Activated CD4-positive, alpha-beta T cell treated with anti-CD3 and anti-CD28 coated beads, Interleukin-2, amount 10 ng/mL, durations not matched to agents 24 days and 14 days (primary cell): ENCODE results near the gene APOL3. TPM values are rescaled to one million over a fixed set of nuclear protein-coding genes. Genes with fewer than 3 reads are reported as not detected.
A peak's percentile ranks its signal among the peaks of the same experiment; 100 is the strongest.
"Not testable (repeated sequence)": the region's sequence is repeated elsewhere in the genome, so short reads cannot be mapped to it uniquely, and the experiment has no call there.

Experiments used
- DNase-seq: peaks from one replicate; pipeline ENCODE4 v3.0.0; 2022
- H3K27ac Mint-ChIP-seq: one replicate; pipeline ENCODE4 v1.8.0; 2022; ENCODE audit warnings: mild to moderate bottlenecking, mixed read lengths
- H3K27me3 Mint-ChIP-seq: one replicate; pipeline ENCODE4 v1.8.0; 2022; ENCODE audit warnings: mixed read lengths
- H3K36me3 Mint-ChIP-seq: one replicate; pipeline ENCODE4 v1.8.0; 2022; ENCODE audit warnings: low read depth, mild to moderate bottlenecking, mixed read lengths
- H3K4me1 Mint-ChIP-seq: one replicate; pipeline ENCODE4 v1.8.0; 2021; ENCODE audit warnings: mixed read lengths
- H3K4me3 Mint-ChIP-seq: one replicate; pipeline ENCODE4 v1.8.0; 2022; ENCODE audit warnings: mild to moderate bottlenecking, moderate library complexity, mixed read lengths
- H3K9me3 Mint-ChIP-seq: one replicate; pipeline ENCODE4 v1.8.0; 2021; ENCODE audit warnings: mixed read lengths
- intact Hi-C: fragments of 100-400 bp; cut with micrococcal nuclease; formaldehyde crosslinking; loops from one replicate; pipeline ENCODE4 v1.15.1; 2023
- total RNA-seq: library from RNA; stranded (reverse); gene quantifications from 2 replicates; pipeline ENCODE4 v1.2.3, GENCODE V29; 2022

Gene APOL3
- total RNA-seq, 1 donor from 2014 or later = 42.2 TPM

DNA sequence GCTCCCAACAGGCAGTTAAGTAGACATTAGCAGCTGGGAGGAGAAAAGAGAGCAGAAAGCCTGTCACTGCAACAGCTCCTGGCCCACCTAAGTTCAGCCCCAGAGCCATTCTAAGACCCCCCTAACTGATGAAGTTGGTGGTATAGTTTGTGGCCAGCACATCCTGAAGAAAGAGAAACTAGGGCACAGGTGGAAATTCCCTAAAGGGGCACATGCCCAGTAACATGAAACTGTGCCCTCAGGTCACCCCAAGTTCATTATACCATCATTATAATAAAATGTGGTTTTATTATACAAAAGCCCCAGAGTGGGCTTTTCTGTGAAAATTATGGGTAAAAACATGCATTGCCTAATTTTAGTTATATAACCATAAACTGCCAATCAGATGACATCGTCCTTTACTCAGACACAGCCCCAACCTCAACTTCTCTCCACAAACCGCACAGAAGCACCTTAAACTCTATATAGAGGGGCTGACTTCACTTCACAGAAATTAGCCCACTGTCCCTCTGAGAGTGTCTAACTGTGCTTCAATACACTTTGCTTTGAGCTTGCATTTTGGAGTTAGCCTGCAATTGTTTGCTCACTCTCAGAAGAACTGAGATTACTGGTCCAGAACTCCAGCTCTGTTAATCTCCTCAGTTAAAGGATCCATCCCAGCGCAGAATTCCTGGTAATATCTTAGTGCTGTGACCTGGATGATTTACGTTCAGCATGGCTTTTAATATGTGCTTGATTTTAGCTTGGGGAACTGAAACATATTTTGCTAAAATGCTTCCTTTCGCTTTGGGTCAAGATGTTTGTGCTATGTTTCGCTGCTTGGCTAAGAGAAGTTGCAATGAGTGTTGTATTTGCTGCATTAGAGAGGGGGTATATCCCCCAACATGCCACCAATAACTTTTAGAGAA, 1.8 kb upstream of the APOL3 start:
- peak overlapping the region; percentile 95 for H3K27ac Mint-ChIP-seq
- peaks cover 76% of the 10 kb centered on the region for H3K4me1 Mint-ChIP-seq
- peak; percentile 76 for DNase-seq
- peaks cover 6% of the 10 kb centered on the region for H3K36me3 Mint-ChIP-seq
- no peaks in the 10 kb centered on the region for H3K9me3 Mint-ChIP-seq
- peak overlapping the region; percentile 94 for H3K4me3 Mint-ChIP-seq
- no peaks in the 10 kb centered on the region for H3K27me3 Mint-ChIP-seq
- intact Hi-C loops = loop anchor here (10.0 kb wide), 1 partner anchor 322 kb away; the partner anchor contains the start of gene TXN2

DNA sequence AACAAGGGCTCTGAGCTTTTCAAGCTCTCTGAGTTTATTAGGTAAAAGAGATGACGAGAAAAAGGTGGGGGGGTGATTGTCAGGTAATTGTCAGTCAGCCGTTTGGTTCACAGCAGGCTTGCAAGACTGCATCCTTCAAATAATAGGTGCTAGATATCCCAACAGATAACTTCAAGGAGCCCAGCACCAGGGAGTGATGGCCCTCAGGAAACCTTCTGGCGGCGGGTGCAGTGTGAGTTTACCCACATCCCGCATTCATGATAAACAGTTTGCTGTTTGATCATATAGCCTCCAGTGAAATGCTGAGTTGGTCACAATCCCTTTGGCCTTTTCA, 1.2 kb upstream of the APOL3 start:
- intact Hi-C loops = loop anchor here (10.0 kb wide), 1 partner anchor 323 kb away; the partner anchor contains the start of gene TXN2
- H3K9me3 Mint-ChIP-seq, DNase-seq, H3K27me3 Mint-ChIP-seq: not testable (repeated sequence)
- Mint-ChIP-seq H3K36me3 (peaks cover 11% of the 10 kb centered on the region), H3K4me3 (peak overlapping the region; percentile 94), H3K27ac (peak overlapping the region; percentile 95), H3K4me1 (peaks cover 76% of the 10 kb centered on the region)

GRCh38 chr22:36156515-36157419, 3.8 kb downstream of the APOL3 start:
- peak; percentile 86 for DNase-seq
- Mint-ChIP-seq H3K36me3 (peaks cover 40% of the 10 kb centered on the region), H3K9me3 (no peaks in the 10 kb centered on the region), H3K4me1 (peaks cover 81% of the 10 kb centered on the region), H3K27ac (peak overlapping the region; percentile 99), H3K27me3 (no peaks in the 10 kb centered on the region), H3K4me3 (peak overlapping the region; percentile 94)
- intact Hi-C loops = loop anchor here (2.0 to 10.0 kb wide), 3 partner anchors 24 to 512 kb away; partner anchors contain the start of genes APOL2 and APOL6

- no peaks in the 10 kb centered on the region for H3K9me3 Mint-ChIP-seq
- peaks cover 46% of the 10 kb centered on the region for H3K36me3 Mint-ChIP-seq
- H3K4me3 Mint-ChIP-seq = peak overlapping the region; percentile 94
- intact Hi-C loops = loop anchor here (2.0 to 10.0 kb wide), 3 partner anchors 25 to 511 kb away; partner anchors contain the start of genes APOL2 and APOL6
- no peak for DNase-seq
- peaks cover 79% of the 10 kb centered on the region for H3K4me1 Mint-ChIP-seq
- H3K27me3 Mint-ChIP-seq = no peaks in the 10 kb centered on the region
- peak overlapping the region; percentile 99 for H3K27ac Mint-ChIP-seq
Observed at GRCh38 chr22:36156119-36156514, 4.4 kb downstream of the APOL3 start.

DNA sequence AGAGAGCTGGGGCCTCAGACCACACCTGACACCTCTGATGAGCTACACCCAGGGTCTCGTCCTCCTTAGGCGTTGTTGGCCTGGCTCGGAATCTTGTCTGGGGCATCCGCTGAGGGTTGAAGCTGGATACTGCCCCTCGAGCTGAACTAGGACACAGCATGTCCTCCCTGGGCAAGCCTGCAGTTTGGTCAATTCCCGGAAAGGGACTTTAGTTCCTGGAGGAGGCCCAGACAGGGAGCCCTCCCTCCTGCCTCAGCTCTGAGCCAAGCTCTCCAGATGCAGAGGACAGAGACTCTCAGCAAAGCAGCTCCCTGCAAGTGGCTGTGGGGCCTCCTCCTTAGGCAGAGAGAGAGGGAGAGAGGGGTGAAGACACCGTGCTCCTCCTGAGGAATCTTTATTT, 4.9 kb downstream of the APOL3 start:
- no peaks in the 10 kb centered on the region for H3K27me3 Mint-ChIP-seq
- H3K9me3 Mint-ChIP-seq = no peaks in the 10 kb centered on the region
- intact Hi-C loops = loop anchor here (2.0 to 10.0 kb wide), 3 partner anchors 25 to 511 kb away; partner anchors contain the start of genes APOL2 and APOL6
- peaks cover 78% of the 10 kb centered on the region for H3K4me1 Mint-ChIP-seq
- peak overlapping the region; percentile 99 for H3K27ac Mint-ChIP-seq
- peak overlapping the region; percentile 94 for H3K4me3 Mint-ChIP-seq
- no peak for DNase-seq
- H3K36me3 Mint-ChIP-seq = peaks cover 47% of the 10 kb centered on the region

DNA sequence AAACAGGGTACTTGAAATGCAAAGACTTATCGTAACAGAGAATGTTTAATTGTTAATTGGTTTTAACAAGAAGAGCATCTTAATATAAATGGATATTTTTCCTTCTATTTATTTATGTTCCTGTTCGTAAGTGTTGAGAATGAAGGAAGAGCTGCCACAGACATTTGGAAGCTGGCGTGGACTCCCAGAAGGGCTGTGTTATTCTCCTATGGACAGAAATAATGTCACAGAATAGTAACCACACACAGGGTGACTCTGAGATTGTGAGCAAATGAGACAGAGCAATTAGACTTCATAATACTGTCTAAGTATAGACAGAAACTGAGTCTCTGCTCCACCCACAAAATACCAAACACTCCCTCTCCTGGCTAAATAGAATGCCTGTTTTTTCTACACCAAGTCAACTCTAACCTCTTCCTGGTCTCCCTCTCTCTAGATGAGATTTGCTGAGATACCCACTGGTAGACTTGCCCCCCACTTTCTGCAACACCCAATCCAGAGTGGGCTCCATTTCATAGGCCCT, 6.1 kb downstream of the APOL3 start:
- intact Hi-C loops = loop anchor here (10.0 kb wide), 1 partner anchor 510 kb away; the partner anchor contains the start of gene APOL6
- Mint-ChIP-seq H3K36me3 (peaks cover 50% of the 10 kb centered on the region), H3K4me1 (peaks cover 74% of the 10 kb centered on the region), H3K27me3 (no peaks in the 10 kb centered on the region), H3K4me3 (peak overlapping the region; percentile 47), H3K27ac (peak overlapping the region; percentile 64), H3K9me3 (no peaks in the 10 kb centered on the region)
- DNase-seq = no peak

DNA sequence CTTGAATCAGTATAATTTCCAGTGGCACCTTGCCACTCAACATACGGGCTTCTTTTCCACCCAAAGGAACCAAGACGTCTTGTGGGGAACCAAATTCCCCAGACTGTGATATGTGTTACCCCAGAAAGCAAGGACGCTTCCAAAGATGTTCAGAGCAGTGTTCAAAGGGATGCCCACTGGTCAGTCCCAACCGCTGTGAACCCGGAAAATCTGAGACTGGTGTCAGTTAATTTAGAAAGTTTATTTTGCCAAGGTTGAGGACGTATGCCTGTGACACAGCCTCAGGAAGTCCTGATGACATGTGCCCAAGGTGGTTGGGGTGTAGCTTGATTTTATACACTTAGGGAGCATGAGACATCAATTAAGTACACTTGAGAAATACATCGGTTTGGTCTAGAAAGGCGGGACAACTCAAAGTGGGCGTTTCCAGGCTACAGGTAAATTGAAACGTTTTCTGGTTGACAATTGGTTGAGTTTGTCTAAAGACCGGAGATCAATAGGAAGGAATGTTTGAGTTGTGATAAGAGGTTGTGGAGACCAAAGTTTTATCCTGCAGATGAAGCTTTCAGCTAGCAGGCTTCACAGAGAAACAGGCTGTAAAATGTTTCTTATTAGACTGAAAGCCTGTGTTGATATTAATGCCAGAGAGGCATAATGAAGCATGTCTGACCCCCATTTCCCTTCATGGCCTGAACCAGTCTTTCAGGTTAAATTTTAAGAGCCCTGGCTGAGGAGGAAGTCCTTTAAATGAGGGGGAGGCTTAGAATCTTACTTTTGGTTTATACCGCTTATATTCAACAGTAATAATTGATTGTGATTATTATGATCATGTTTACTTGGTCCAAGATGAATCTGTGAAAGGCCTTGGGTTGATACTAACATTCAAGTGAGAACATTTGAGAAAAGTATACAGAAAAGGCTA, 6.8 kb downstream of the APOL3 start:
- Mint-ChIP-seq H3K27me3 (no peaks in the 10 kb centered on the region), H3K4me3 (no peak overlapping the region), H3K36me3 (peaks cover 54% of the 10 kb centered on the region), H3K4me1 (peaks cover 67% of the 10 kb centered on the region), H3K27ac (no peak overlapping the region), H3K9me3 (no peaks in the 10 kb centered on the region)
- intact Hi-C loops = loop anchor here (10.0 kb wide), 1 partner anchor 509 kb away; the partner anchor contains the start of gene APOL6
- no peak for DNase-seq

GRCh38 chr22:36152821-36153220, 7.7 kb downstream of the APOL3 start:
- H3K36me3 Mint-ChIP-seq = peaks cover 60% of the 10 kb centered on the region
- not testable (repeated sequence) for H3K27me3 Mint-ChIP-seq, DNase-seq, H3K9me3 Mint-ChIP-seq, H3K4me3 Mint-ChIP-seq, H3K27ac Mint-ChIP-seq
- intact Hi-C loops = loop anchor here (10.0 kb wide), 1 partner anchor 508 kb away; the partner anchor contains the start of gene APOL6
- H3K4me1 Mint-ChIP-seq = peaks cover 59% of the 10 kb centered on the region

GRCh38 chr22:36152088-36152487, 8.5 kb downstream of the APOL3 start:
- intact Hi-C loops = loop anchor here (10.0 kb wide), 1 partner anchor 507 kb away; the partner anchor contains the start of gene APOL6
- no peak for DNase-seq
- Mint-ChIP-seq H3K27me3 (no peaks in the 10 kb centered on the region), H3K4me3 (no peak overlapping the region), H3K36me3 (peaks cover 66% of the 10 kb centered on the region), H3K9me3 (no peaks in the 10 kb centered on the region), H3K4me1 (peaks cover 54% of the 10 kb centered on the region), H3K27ac (peak overlapping the region; percentile 59)

GRCh38 chr22:36151006-36151595, 9.5 kb downstream of the APOL3 start:
- no peaks in the 10 kb centered on the region for H3K27me3 Mint-ChIP-seq
- no peak for DNase-seq
- H3K36me3 Mint-ChIP-seq = peaks cover 64% of the 10 kb centered on the region
- intact Hi-C loops = loop anchor here (10.0 kb wide), 1 partner anchor 506 kb away; the partner anchor contains the start of gene APOL6
- H3K9me3 Mint-ChIP-seq = no peaks in the 10 kb centered on the region
- H3K4me1 Mint-ChIP-seq = peaks cover 44% of the 10 kb centered on the region
- peak overlapping the region; percentile 29 for H3K27ac Mint-ChIP-seq
- H3K4me3 Mint-ChIP-seq = no peak overlapping the region

DNA sequence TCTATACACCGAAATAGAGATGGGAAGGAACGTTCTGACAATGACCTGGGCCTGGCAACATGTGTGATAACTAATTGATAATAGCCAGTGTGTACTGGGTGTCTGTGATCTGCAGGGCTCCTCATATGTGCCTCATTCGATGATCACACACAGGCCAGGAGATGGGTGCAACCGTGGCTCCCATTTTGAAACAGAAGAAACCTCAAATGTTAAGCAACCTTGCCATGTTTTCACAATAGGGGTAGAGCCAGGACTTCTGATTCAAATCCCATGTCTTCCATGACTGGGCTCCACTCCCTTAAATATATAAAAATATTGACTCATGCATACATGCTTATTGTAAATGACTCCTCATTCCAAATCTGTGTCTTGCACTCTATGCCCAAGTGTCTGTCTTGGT, 11.1 kb downstream of the APOL3 start:
- Mint-ChIP-seq H3K4me1 (peaks cover 31% of the 10 kb centered on the region), H3K27me3 (no peaks in the 10 kb centered on the region), H3K27ac (no peak overlapping the region), H3K9me3 (no peaks in the 10 kb centered on the region), H3K36me3 (peaks cover 65% of the 10 kb centered on the region), H3K4me3 (no peak overlapping the region)
- intact Hi-C loops = no loop called here
- DNase-seq = no peak

DNA sequence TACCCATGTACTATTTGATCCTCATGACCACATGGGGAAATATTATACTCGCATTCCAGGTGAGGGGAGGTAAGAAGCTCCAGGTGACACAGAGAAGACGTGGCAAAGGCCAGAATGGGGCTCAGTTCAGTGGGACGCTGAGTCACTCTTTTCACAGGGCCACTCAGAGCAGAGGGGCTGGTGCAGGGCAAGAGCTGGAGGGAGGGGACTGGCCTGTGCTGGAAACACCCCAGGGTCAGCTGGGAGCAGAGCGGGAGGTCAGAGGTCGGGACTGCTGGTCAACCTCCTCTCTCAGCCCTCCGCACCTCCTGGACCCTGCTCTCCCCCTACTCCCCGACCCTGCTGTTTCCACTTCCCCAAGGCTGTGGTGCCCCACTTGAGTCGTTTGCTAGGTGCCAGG, 12.1 kb downstream of the APOL3 start:
- no peaks in the 10 kb centered on the region for H3K9me3 Mint-ChIP-seq
- H3K27ac Mint-ChIP-seq = no peak overlapping the region
- H3K4me3 Mint-ChIP-seq = no peak overlapping the region
- intact Hi-C loops = no loop called here
- no peak for DNase-seq
- peaks cover 23% of the 10 kb centered on the region for H3K4me1 Mint-ChIP-seq
- H3K36me3 Mint-ChIP-seq = peaks cover 68% of the 10 kb centered on the region
- H3K27me3 Mint-ChIP-seq = no peaks in the 10 kb centered on the region
